Esophagus squamous epithelium (tissue), 4 donors: ENCODE data around the gene WFDC12.

Experiments used
- POLR2A ChIP-seq, 4 donors: fragments of 450-650 bp; IDR thresholded peaks; one replicate each; pipeline ENCODE4 v1.6.1; 2017; ENCODE audit warnings: antibody characterized with exemption in 4 of 4, mild to moderate bottlenecking in 4 of 4, moderate library complexity in 3 of 4
- TF ChIP-seq, protein P1 (sequence below), 6 experiments: fragments of 450-650 bp in 4 of 6; fragments of 200-600 bp in 2 of 6; sonication (generic) in 2 of 6; IDR thresholded peaks; one replicate each; pipeline ENCODE4 v1.5.1; 2016 to 2019; ENCODE audit warnings: antibody characterized with exemption in 6 of 6, mild to moderate bottlenecking in 4 of 6, moderate library complexity in 4 of 6

DNA sequence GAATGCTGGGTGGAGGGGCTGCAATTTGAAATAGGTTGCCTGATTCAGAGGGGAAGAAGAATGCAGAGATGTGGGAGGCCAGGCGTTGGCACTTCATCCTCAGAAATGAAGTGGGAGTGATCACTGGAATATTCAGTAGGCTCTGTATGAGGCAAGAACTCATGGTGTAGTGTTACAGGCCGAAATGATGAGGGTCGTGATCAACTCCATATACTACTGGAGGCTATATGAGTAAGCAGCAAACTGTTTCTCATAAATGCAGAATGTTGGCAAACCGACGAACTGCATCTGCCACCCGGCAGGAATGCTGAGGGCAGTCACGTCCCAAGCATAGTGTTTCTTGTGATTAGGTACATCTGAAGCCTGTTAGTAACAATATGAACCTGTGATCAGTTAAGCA, 36.0 kb downstream of the WFDC12 start:
- TF ChIP-seq, protein P1, sequence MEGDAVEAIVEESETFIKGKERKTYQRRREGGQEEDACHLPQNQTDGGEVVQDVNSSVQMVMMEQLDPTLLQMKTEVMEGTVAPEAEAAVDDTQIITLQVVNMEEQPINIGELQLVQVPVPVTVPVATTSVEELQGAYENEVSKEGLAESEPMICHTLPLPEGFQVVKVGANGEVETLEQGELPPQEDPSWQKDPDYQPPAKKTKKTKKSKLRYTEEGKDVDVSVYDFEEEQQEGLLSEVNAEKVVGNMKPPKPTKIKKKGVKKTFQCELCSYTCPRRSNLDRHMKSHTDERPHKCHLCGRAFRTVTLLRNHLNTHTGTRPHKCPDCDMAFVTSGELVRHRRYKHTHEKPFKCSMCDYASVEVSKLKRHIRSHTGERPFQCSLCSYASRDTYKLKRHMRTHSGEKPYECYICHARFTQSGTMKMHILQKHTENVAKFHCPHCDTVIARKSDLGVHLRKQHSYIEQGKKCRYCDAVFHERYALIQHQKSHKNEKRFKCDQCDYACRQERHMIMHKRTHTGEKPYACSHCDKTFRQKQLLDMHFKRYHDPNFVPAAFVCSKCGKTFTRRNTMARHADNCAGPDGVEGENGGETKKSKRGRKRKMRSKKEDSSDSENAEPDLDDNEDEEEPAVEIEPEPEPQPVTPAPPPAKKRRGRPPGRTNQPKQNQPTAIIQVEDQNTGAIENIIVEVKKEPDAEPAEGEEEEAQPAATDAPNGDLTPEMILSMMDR (IDR thresholded peaks at IDR 0.05) = no peak
- TF ChIP-seq POLR2A (IDR thresholded peaks at IDR 0.05) = no peak
